HepG2 (cell line): Measurements from ENCODE around the gene KRTAP10-2. TPM values are rescaled to one million over a fixed set of nuclear protein-coding genes. Genes with fewer than 3 reads are reported as not detected.

Source experiments
- ATAC-seq: fragments of 200-7000 bp; cut with Tn5 transposase; 3 replicates; pipeline ENCODE4 v1.9.1; 2020; ENCODE audit warnings: mild to moderate bottlenecking, moderate library complexity
- BruUV-seq: library from RNA; stranded (reverse); fragments of 400-500 nt; replicated peaks from 2 replicates; lab custom pipeline; 2021; lab: Mats Ljungman, UMichigan
- CTCF ChIA-PET: fragments of 300-600 bp; formaldehyde crosslinking; extraction: SDS; loops from one replicate; lab custom pipeline; 2021; ENCODE audit warnings: low total read pairs, inconsistent platforms, low intra/inter-chr PET ratio; lab: Yijun Ruan, JAX
- POLR2A ChIA-PET: fragments of 350-600 bp; sonication (Branson Sonifier 250); formaldehyde crosslinking; loops from one replicate; lab custom pipeline; 2020; ENCODE audit warnings: antibody characterized with exemption, inconsistent platforms; lab: Yijun Ruan, JAX
- DNase-seq: peaks from one replicate; pipeline ENCODE4 v3.0.0-alpha.2; 2015; ENCODE audit warnings: low spot score
- FAIRE-seq: peaks from 3 replicates; lab custom pipeline; 2011; peaks lifted over from hg19 to GRCh38; lab: Jason Lieb, UNC
- H2AFZ ChIP-seq: one replicate; pipeline ENCODE4 v1.6.1; 2011; ENCODE audit warnings: low read length, inconsistent platforms
- H3K27ac ChIP-seq: fragments of 300-600 bp; 3 replicates; pipeline ENCODE4 v1.8.0; 2011; ENCODE audit warnings: mixed run types, mild to moderate bottlenecking, mixed read lengths, low read length, inconsistent platforms; ENCODE audit not compliant: insufficient read depth; ENCODE audit errors: extremely low read length
- H3K27me3 ChIP-seq, 2 experiments: fragments of 200-600 bp in 1 of 2; 2 replicates in 1 of 2; 3 replicates in 1 of 2; pipeline versions ENCODE4 v1.6.0 to v1.8.0; 2011; ENCODE audit warnings: low read length in 2 of 2, mild to moderate bottlenecking in 2 of 2, moderate library complexity in 2 of 2, inconsistent platforms in 1 of 2; ENCODE audit not compliant: insufficient read depth in 2 of 2, control insufficient read depth in 1 of 2
- H3K36me3 ChIP-seq, 2 experiments: fragments of 200-600 bp in 1 of 2; replicated peaks in 1 of 2; 2 replicates in 1 of 2; 3 replicates in 1 of 2; pipeline versions ENCODE4 v1.5.1 to v1.8.0; 2011; ENCODE audit warnings: low read length in 2 of 2, inconsistent platforms in 1 of 2; ENCODE audit not compliant: insufficient read depth in 2 of 2, control insufficient read depth in 1 of 2
- H3K4me1 ChIP-seq: 2 replicates; pipeline ENCODE4 v1.5.1; 2012; ENCODE audit warnings: low read length, inconsistent platforms; ENCODE audit not compliant: insufficient read depth
- H3K4me2 ChIP-seq: 2 replicates; pipeline ENCODE4 v1.6.0; 2011; ENCODE audit warnings: low read depth, low read length, inconsistent platforms
- H3K4me3 ChIP-seq, 3 experiments: fragments of 200-600 bp in 1 of 3; sonication (generic), shearing (Covaris generic) in 1 of 3; replicated peaks in 1 of 3; 2 replicates each; pipeline ENCODE4 v1.5.1; 2011 to 2016; ENCODE audit warnings: low read length in 3 of 3, inconsistent platforms in 2 of 3, low read depth in 2 of 3, mild to moderate bottlenecking in 2 of 3, control low read depth in 1 of 3, mixed read lengths in 1 of 3; ENCODE audit not compliant: insufficient read depth in 1 of 3
- H3K79me2 ChIP-seq: one replicate; pipeline ENCODE4 v1.6.1; 2011; ENCODE audit warnings: low read length, inconsistent platforms; ENCODE audit not compliant: insufficient read depth
- H3K9ac ChIP-seq: 2 replicates; pipeline ENCODE4 v1.6.0; 2011; ENCODE audit warnings: mild to moderate bottlenecking, low read depth, low read length, inconsistent platforms; ENCODE audit not compliant: insufficient read depth
- H3K9me3 ChIP-seq: 2 replicates; pipeline ENCODE4 v1.5.1; 2012; ENCODE audit warnings: mild to moderate bottlenecking, low read length
- H4K20me1 ChIP-seq: 2 replicates; pipeline ENCODE4 v1.6.0; 2011; ENCODE audit warnings: inconsistent platforms, mild to moderate bottlenecking, low read length, moderate library complexity; ENCODE audit not compliant: insufficient read depth
- CEBPB ChIP-seq: IDR thresholded peaks from 2 replicates; pipeline ENCODE4 v1.6.1; 2011; ENCODE audit warnings: low read depth, low read length, improper control_type of control experiment, borderline replicate concordance
- ETS1 ChIP-seq: sonication (generic); formaldehyde crosslinking; IDR thresholded peaks from 2 replicates; pipeline ENCODE4 v1.4.0; 2020; ENCODE audit warnings: missing genetic modification reagents
- FOSL2 ChIP-seq: sonication (generic); formaldehyde crosslinking; IDR thresholded peaks from 2 replicates; pipeline ENCODE4 v1.4.0; 2020; ENCODE audit warnings: missing genetic modification reagents
- FOXA1 ChIP-seq, 2 experiments: fragments of 450-650 bp in 1 of 2; sonication (generic) in 1 of 2; formaldehyde crosslinking in 1 of 2; IDR thresholded peaks; 2 replicates each; pipeline versions ENCODE4 v1.4.0 to v1.6.1; 2016 to 2020; ENCODE audit warnings: missing genetic modification reagents in 1 of 2
- PHF8 ChIP-seq: sonication (generic); formaldehyde crosslinking; IDR thresholded peaks from 2 replicates; pipeline ENCODE4 v1.5.0; 2020; ENCODE audit warnings: missing genetic modification reagents
- TMF1 ChIP-seq: sonication (generic); formaldehyde crosslinking; IDR thresholded peaks from 2 replicates; pipeline ENCODE4 v1.8.1; 2022; ENCODE audit warnings: low read depth, missing genetic modification reagents
- ZNF253 ChIP-seq: sonication (generic); formaldehyde crosslinking; IDR thresholded peaks from 2 replicates; pipeline ENCODE4 v1.8.0; 2022; ENCODE audit warnings: mild to moderate bottlenecking, missing genetic modification reagents, borderline replicate concordance
- ZNF407 ChIP-seq: sonication (generic); formaldehyde crosslinking; IDR thresholded peaks from one replicate; pipeline ENCODE4 v1.5.1; 2020; ENCODE audit warnings: mild to moderate bottlenecking, missing genetic modification reagents; ENCODE audit errors: not compliant biosample characterization
- ZNF496 ChIP-seq: sonication (generic); formaldehyde crosslinking; IDR thresholded peaks from 2 replicates; pipeline ENCODE4 v1.8.1; 2023; ENCODE audit warnings: mild to moderate bottlenecking, moderate library complexity, missing genetic modification reagents; ENCODE audit not compliant: insufficient replicate concordance
- ZNF530 ChIP-seq: sonication (generic); formaldehyde crosslinking; IDR thresholded peaks from 2 replicates; pipeline ENCODE4 v1.5.0; 2020; ENCODE audit warnings: low read depth, mild to moderate bottlenecking, missing genetic modification reagents
- WGBS: methylation state at CpG from one replicate; pipeline ENCODE4 v1.1.6; 2017; ENCODE audit warnings: low lambda C conversion rate; 5-methylcytosine and 5-hydroxymethylcytosine counted together
- in situ Hi-C: cut with HindIII; loops from 2 replicates; pipeline ENCODE4 v1.10.0; 2017; ENCODE audit warnings: low pct_unique_long_range_greater_than_20kb; ENCODE audit not compliant: extremely low pct_ligation_motif_present
- intact Hi-C: fragments of 100-400 bp; cut with micrococcal nuclease; formaldehyde crosslinking; loops from one replicate; pipeline ENCODE4 v1.10.0; 2022; ENCODE audit not compliant: unreplicated experiment
- polyA plus RNA-seq, 8 experiments: library from polyadenylated mRNA; depleted of rRNA in 3 of 8; stranded (reverse) in 7 of 8; unstranded in 1 of 8; fragments of >200 nt; fragmentation: Illumina TruSeq in 4 of 8; extraction: Trizol in 4 of 8; gene quantifications; 2 replicates each; pipeline versions ENCODE4 v1.2.1 to v1.2.3, GENCODE V29; 2011 to 2016; ENCODE audit warnings: low read depth in 4 of 8, missing spikeins in 1 of 8, mixed read lengths in 1 of 8; ENCODE audit not compliant: insufficient read depth in 1 of 8
- total RNA-seq, 5 experiments: library from RNA; depleted of rRNA; stranded (reverse); fragments of >200 nt; fragmentation: Illumina TruSeq; extraction: Trizol; gene quantifications; 2 replicates each; pipeline ENCODE4 v1.2.3, GENCODE V29; 2016; ENCODE audit warnings: low read depth in 1 of 5
- TF ChIP-seq, protein P1 (sequence below), 2 experiments: sonication (generic) in 1 of 2; formaldehyde crosslinking in 1 of 2; IDR thresholded peaks; 2 replicates each; pipeline versions ENCODE4 v1.5.1 to v1.6.1; 2011 to 2020; ENCODE audit warnings: borderline replicate concordance in 1 of 2, low read depth in 1 of 2, low read length in 1 of 2, mild to moderate bottlenecking in 1 of 2, missing genetic modification reagents in 1 of 2, moderate library complexity in 1 of 2

Gene KRTAP10-2
- total and polyA plus RNA-seq, 2 of the 13 experiments (the other 11 are each of a cell fraction or from before 2014, with no cell fraction given) = not detected

DNA sequence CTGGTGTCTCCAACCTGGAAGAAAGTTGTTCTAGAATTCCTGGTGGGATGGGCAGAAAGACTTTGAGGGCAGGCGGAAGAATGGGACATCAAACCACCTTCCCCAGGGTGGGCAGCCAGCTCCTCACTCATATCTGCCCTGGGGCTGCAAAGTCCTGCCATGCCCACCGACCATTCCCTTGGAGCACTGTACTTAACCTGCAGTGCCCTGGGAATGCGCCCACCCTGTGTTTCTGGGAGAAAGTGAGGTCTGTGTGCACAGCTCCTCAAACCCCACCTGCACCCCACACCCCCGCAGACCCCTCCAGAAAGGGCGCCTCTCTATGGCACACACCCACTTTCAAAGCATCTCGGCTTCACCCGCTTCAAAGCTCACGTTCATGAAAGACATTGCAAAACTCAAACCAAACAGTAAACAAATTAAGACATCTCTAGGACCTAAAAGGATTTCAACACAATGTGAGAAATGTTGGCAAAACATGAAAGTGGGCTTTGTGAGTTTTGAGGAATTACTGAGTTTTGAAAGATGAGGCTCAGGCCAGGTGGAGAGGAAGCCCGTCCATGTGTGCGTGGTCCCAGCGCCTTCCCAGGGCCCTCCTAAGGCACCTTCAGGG lies 36.5 kb downstream of the KRTAP10-2 start:
- peak; percentile 5; the same call in 2 of the 3 replicates for ATAC-seq
- Histone ChIP-seq H3K4me1 (peaks cover 62% of the 10 kb centered on the region), H4K20me1 (no peaks in the 10 kb centered on the region), H3K79me2 (no peaks in the 10 kb centered on the region), H3K27ac (no peak overlapping the region), H3K36me3 (peaks cover 7 to 10% of the 10 kb centered on the region in 2 experiments; a peak in 4 of 5 replicates), H3K9me3 (no peaks in the 10 kb centered on the region), H3K27me3 (no peaks in the 10 kb centered on the region), H2AFZ (no peak overlapping the region), H3K4me2 (peak overlapping the region; percentile 44), H3K9ac (no peak overlapping the region), H3K4me3 (no peak overlapping the region)
- peak; percentile 77 for FAIRE-seq
- no TSS peak for BruUV-seq
- WGBS = 18% methylated on average over 7 of the region's 11 CpGs
- CTCF ChIA-PET = no interaction called here
- peak; percentile 77 for DNase-seq
- in situ Hi-C loops (no loop called here), intact Hi-C loops (loop anchor here (2.0 to 5.0 kb wide), 2 partner anchors 227 to 278 kb away; no protein-coding TSS in a partner anchor)
- POLR2A ChIA-PET = interaction anchor here (1.2 to 3.8 kb wide), 3 partner anchors 9 to 399 kb away, joined by 4 to 49 read pairs (median 4); no protein-coding TSS in a partner anchor
- TF ChIP-seq TMF1 (CRISPR knock-in tag) (no peak), ETS1 (CRISPR knock-in tag) (no peak), ZNF253 (CRISPR knock-in tag) (no peak), ZNF407 (CRISPR knock-in tag) (no peak), FOXA1 (IDR thresholded peaks at IDR 0.05) (no peak), FOXA1 (CRISPR knock-in tag; IDR thresholded peaks at IDR 0.05) (peak; percentile 46; the same call in 1 of the 2 replicates), FOSL2 (0 out of 2 replicates have a peak, but pooled peaks have one; percentile 10), ZNF496 (no peak), CEBPB (peak; percentile 89), PHF8 (CRISPR knock-in tag) (no peak), ZNF530 (CRISPR knock-in tag) (no peak)
- TF ChIP-seq, protein P1, sequence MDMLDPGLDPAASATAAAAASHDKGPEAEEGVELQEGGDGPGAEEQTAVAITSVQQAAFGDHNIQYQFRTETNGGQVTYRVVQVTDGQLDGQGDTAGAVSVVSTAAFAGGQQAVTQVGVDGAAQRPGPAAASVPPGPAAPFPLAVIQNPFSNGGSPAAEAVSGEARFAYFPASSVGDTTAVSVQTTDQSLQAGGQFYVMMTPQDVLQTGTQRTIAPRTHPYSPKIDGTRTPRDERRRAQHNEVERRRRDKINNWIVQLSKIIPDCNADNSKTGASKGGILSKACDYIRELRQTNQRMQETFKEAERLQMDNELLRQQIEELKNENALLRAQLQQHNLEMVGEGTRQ (IDR thresholded peaks at IDR 0.05; ENCODE audit: low read depth, low read length) = no peak
- TF ChIP-seq, protein P1 (CRISPR knock-in tag; IDR thresholded peaks at IDR 0.05; ENCODE audit: borderline replicate concordance) = no peak
